CD8-positive, alpha-beta memory T cell (primary cell): ENCODE results near the gene SLC8B1. TPM values are rescaled to one million over a fixed set of nuclear protein-coding genes. Genes with fewer than 3 reads are reported as not detected.

ENCODE experiments used
- CTCF ChIA-PET: fragments of 350-600 bp; sonication (Branson Sonifier 250); formaldehyde crosslinking; loops from one replicate; lab custom pipeline; 2021; ENCODE audit warnings: antibody characterized with exemption; lab: Charles Lee
- POLR2A ChIA-PET: fragments of 350-600 bp; sonication (Branson Sonifier 250); formaldehyde crosslinking; loops from one replicate; lab custom pipeline; 2021; ENCODE audit warnings: antibody characterized with exemption; lab: Charles Lee
- DNase-seq, 5 donors: peaks; one replicate each; pipeline versions ENCODE4 v3.0.0 to v3.0.0-alpha.2; 2020 to 2022; ENCODE audit warnings: mixed read lengths in 1 of 5
- H3K27ac ChIP-seq: one replicate; pipeline ENCODE4 v1.7.0; 2013; ENCODE audit warnings: low read depth, mild to moderate bottlenecking, low read length, moderate library complexity
- H3K27me3 ChIP-seq: 2 replicates; pipeline ENCODE4 v1.7.0; 2013; ENCODE audit warnings: low read length, mild to moderate bottlenecking; ENCODE audit not compliant: insufficient read depth, poor library complexity, severe bottlenecking
- H3K36me3 ChIP-seq: 2 replicates; pipeline ENCODE4 v1.7.0; 2013; ENCODE audit warnings: mild to moderate bottlenecking, low read length, moderate library complexity; ENCODE audit not compliant: insufficient read depth
- H3K4me1 ChIP-seq: 2 replicates; pipeline ENCODE4 v1.7.0; 2013; ENCODE audit warnings: mild to moderate bottlenecking, low read length, moderate library complexity; ENCODE audit not compliant: insufficient read depth
- H3K4me3 ChIP-seq: 2 replicates; pipeline ENCODE4 v1.7.0; 2013; ENCODE audit warnings: mild to moderate bottlenecking, low read length
- H3K9me3 ChIP-seq: 2 replicates; pipeline ENCODE4 v1.7.0; 2013; ENCODE audit warnings: mild to moderate bottlenecking, low read length
- H3K27ac Mint-ChIP-seq, 8 donors: one replicate each; pipeline ENCODE4 v1.8.0; 2020 to 2021; ENCODE audit warnings: mixed read lengths in 8 of 8, mild to moderate bottlenecking in 6 of 8, inconsistent platforms in 3 of 8, moderate library complexity in 3 of 8
- H3K27me3 Mint-ChIP-seq, 2 donors: one replicate each; pipeline ENCODE4 v1.8.0; 2020 to 2021; ENCODE audit warnings: mixed read lengths in 2 of 2, mild to moderate bottlenecking in 1 of 2, moderate library complexity in 1 of 2
- H3K36me3 Mint-ChIP-seq, 3 donors: one replicate each; pipeline ENCODE4 v1.8.0; 2020 to 2021; ENCODE audit warnings: mixed read lengths in 3 of 3, inconsistent platforms in 1 of 3, mild to moderate bottlenecking in 1 of 3
- H3K4me1 Mint-ChIP-seq, 3 donors: one replicate each; pipeline ENCODE4 v1.8.0; 2020 to 2021; ENCODE audit warnings: mixed read lengths in 3 of 3, inconsistent platforms in 1 of 3, mild to moderate bottlenecking in 1 of 3
- H3K4me3 Mint-ChIP-seq, 7 donors: one replicate each; pipeline ENCODE4 v1.8.0; 2020 to 2021; ENCODE audit warnings: mixed read lengths in 7 of 7, mild to moderate bottlenecking in 6 of 7, moderate library complexity in 4 of 7, inconsistent platforms in 2 of 7
- H3K9me3 Mint-ChIP-seq, 5 donors: one replicate each; pipeline ENCODE4 v1.8.0; 2020 to 2022; ENCODE audit warnings: mixed read lengths in 5 of 5, mild to moderate bottlenecking in 3 of 5, moderate library complexity in 2 of 5, inconsistent platforms in 1 of 5
- polyA plus RNA-seq: library from polyadenylated mRNA; unstranded; fragments of 300-500 nt; fragmentation: Illumina TruSeq; gene quantifications from one replicate; pipeline ENCODE4 v1.2.3, GENCODE V29; 2021
- total RNA-seq, 2 experiments: library from RNA; stranded (reverse); gene quantifications; one replicate each; pipeline ENCODE4 v1.2.3, GENCODE V29; 2021

The SLC8B1 gene
- total and polyA plus RNA-seq, 3 experiments from 2014 or later, result 14.9 to 26.8 (median 16.8) TPM

DNA sequence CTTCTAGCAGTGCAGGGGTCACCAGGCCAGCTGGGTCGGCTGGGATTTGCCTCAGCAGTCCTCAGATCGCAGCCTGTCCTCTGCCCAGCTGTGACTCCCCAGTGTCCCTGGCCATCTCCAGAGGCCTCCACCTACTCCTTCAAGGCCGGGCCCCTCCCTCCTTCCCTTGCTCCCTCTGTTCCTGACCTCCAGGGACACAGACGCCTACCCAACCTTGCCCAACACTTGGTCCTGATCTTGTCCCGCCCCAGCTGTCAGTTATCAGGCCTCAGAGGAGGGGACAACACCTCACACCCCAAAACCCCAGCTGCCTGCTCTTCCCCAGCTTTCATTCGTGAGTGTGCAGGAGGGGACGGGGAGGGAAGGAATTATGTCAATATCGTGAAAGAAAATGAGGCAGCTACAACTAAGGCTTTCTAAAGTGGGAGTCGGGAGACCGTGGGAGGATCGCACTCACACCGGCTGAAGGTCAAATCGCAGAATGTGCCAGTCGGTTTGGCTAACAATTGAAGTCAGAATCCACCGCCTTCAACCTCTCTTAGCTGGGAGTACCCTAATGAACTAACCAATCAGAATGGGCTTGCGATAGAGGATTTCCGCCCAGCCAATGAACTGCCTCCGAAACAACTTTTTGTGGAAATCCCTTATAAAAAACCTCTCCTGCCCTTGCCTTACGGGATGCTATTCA is 14.1 kb upstream of the SLC8B1 start:
- H3K4me1 Mint-ChIP-seq, result no peaks in the 10 kb centered on the region
- no peaks in the 10 kb centered on the region for H3K9me3 ChIP-seq
- H3K36me3 ChIP-seq, result no peaks in the 10 kb centered on the region
- ChIA-PET POLR2A (no interaction called here), CTCF (no interaction called here)
- H3K27ac ChIP-seq, result no peak overlapping the region
- H3K4me3 Mint-ChIP-seq, result no peak overlapping the region
- peak overlapping the region in 1 of 8 donors; percentile 54 for H3K27ac Mint-ChIP-seq
- H3K4me3 ChIP-seq, result no peak overlapping the region
- H3K9me3 Mint-ChIP-seq, result no peaks in the 10 kb centered on the region
- H3K4me1 ChIP-seq, result no peaks in the 10 kb centered on the region
- H3K27me3 ChIP-seq, result no peaks in the 10 kb centered on the region
- H3K27me3 Mint-ChIP-seq, result peaks cover 6 to 15% of the 10 kb centered on the region in 2 donors
- no peaks in the 10 kb centered on the region for H3K36me3 Mint-ChIP-seq
- DNase-seq, result no peak

DNA sequence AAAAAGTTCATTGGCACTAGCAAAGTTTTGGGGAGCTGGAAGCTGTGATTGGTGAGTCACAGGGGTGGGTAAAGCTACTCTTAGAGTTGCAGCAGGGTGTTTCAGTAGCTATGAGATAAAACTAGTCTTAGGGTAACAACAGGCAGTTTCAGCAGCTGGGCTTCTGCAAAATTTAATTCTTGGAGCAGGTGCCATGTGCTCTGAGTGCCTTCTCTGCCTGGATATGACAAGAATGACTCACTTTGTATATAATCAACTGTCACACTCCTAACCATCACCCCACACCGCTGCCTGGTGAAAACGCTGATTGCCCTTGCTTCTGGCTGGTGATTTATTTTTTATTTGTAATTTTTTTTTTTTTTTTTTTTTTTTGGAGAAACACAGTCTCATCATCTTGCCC is 13.0 kb upstream of the SLC8B1 start:
- Histone ChIP-seq H3K27me3 (no peaks in the 10 kb centered on the region), H3K4me1 (no peaks in the 10 kb centered on the region), H3K4me3 (no peak overlapping the region), H3K36me3 (no peaks in the 10 kb centered on the region), H3K27ac (no peak overlapping the region), H3K9me3 (no peaks in the 10 kb centered on the region)
- H3K27me3 Mint-ChIP-seq, result peaks cover 6 to 11% of the 10 kb centered on the region in 2 donors
- no peak overlapping the region for H3K27ac Mint-ChIP-seq
- CTCF ChIA-PET, result no interaction called here
- no peaks in the 10 kb centered on the region for H3K9me3 Mint-ChIP-seq
- no peak for DNase-seq
- no peak overlapping the region for H3K4me3 Mint-ChIP-seq
- POLR2A ChIA-PET, result interaction anchor here (0.6 kb wide), 1 partner anchor 159 kb away, joined by 7 read pairs; no protein-coding TSS in a partner anchor
- H3K4me1 Mint-ChIP-seq, result no peaks in the 10 kb centered on the region
- no peaks in the 10 kb centered on the region for H3K36me3 Mint-ChIP-seq

DNA sequence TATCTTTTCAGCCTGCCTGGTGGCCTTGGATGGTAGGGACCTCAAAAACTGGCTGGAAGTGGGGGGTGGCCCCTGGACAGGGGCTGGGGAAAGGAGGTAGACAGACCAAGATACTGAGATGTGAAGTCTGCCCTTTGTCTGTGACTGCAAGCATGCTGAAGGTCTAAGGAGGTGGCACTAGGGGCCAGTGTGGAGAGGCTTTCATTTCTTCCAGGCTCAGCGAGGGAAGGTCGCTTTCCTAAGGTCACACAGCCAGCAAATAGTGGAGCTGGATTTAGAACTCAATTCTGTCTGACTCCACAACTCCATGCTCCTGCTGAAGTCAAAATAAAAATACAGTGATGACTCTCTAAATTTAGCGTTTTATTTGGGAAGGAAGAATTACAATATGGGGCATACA is 12.2 kb upstream of the SLC8B1 start:
- Mint-ChIP-seq H3K27me3 (peaks cover 6 to 7% of the 10 kb centered on the region in 2 donors), H3K4me3 (no peak overlapping the region), H3K4me1 (no peaks in the 10 kb centered on the region), H3K36me3 (no peaks in the 10 kb centered on the region), H3K9me3 (no peaks in the 10 kb centered on the region), H3K27ac (peak overlapping the region in 1 of 8 donors; percentile 90)
- no peaks in the 10 kb centered on the region for H3K36me3 ChIP-seq
- no peaks in the 10 kb centered on the region for H3K27me3 ChIP-seq
- ChIA-PET POLR2A (no interaction called here), CTCF (no interaction called here)
- no peak overlapping the region for H3K4me3 ChIP-seq
- no peaks in the 10 kb centered on the region for H3K4me1 ChIP-seq
- no peak for DNase-seq
- H3K9me3 ChIP-seq, result no peaks in the 10 kb centered on the region
- no peak overlapping the region for H3K27ac ChIP-seq

DNA sequence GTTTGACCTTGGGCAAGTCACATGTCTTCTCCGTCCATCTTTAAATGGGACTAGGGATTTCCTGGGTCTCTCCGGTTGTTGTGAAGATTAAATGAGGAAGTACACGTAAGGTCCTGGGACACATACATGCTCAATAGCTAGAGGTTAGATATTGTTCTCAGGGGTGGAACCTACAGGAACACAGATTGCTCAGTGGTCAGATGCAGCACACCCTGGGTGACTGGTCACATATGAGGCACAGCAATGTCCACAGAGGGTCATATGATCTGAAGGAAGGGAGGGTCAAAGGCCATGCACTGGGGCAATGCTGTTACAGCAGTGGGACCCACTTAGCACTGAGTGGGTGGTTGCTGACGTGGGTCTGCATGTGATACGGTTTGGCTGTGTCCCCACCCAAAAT is 11.4 kb upstream of the SLC8B1 start:
- no peaks in the 10 kb centered on the region for H3K36me3 ChIP-seq
- CTCF ChIA-PET, result no interaction called here
- H3K4me3 ChIP-seq, result no peak overlapping the region
- no peak for DNase-seq
- Mint-ChIP-seq H3K27me3 (peaks cover 6 to 7% of the 10 kb centered on the region in 2 donors), H3K9me3 (no peaks in the 10 kb centered on the region), H3K36me3 (no peaks in the 10 kb centered on the region), H3K4me3 (no peak overlapping the region), H3K27ac (no peak overlapping the region), H3K4me1 (no peaks in the 10 kb centered on the region)
- H3K27ac ChIP-seq, result no peak overlapping the region
- POLR2A ChIA-PET, result no interaction called here
- no peaks in the 10 kb centered on the region for H3K27me3 ChIP-seq
- H3K9me3 ChIP-seq, result no peaks in the 10 kb centered on the region
- no peaks in the 10 kb centered on the region for H3K4me1 ChIP-seq

DNA sequence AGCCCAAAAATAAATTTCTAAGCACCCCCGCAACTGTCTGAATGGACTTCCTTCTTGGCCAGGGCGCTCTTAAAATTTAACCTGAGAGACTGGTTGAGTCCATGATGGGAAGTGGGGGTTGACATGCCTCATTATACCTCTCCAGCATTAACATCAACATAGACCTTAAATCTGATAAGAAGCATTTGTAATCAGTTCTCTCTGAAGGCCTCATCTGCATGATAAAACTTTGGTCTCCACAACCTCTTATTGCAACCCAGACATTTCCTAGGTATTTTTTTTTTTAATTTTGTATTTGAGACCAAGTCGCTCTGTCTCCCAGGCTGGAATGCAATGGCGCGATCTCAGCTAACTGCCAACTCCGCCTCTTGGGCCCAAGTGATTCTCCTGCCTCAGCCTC is 10.4 kb upstream of the SLC8B1 start:
- Mint-ChIP-seq H3K36me3 (no peaks in the 10 kb centered on the region), H3K9me3 (no peaks in the 10 kb centered on the region)
- CTCF ChIA-PET, result no interaction called here

DNA sequence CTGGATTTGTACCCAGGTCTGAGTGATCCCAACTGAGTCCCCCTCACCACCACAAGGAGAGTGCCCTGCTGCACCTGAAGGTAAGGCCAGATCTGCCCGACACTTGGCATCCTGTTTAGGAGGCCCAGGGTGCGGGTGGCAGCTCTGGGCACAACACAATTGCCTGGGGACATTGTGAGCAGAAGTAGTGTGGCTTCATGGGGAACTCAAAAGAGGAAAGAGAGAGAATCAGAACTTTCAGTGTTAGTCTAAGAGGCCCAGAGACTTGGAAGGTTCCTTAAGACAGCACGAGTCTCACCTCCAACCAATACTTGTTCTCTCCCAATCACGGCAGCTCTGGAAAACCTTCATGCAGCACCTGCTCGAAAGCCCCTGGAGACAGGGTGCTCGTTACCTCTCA is 6.6 kb upstream of the SLC8B1 start:
- Histone ChIP-seq H3K27ac (no peak overlapping the region), H3K9me3 (no peaks in the 10 kb centered on the region), H3K27me3 (no peaks in the 10 kb centered on the region), H3K36me3 (no peaks in the 10 kb centered on the region), H3K4me1 (no peaks in the 10 kb centered on the region), H3K4me3 (no peak overlapping the region)
- ChIA-PET CTCF (no interaction called here), POLR2A (no interaction called here)
- H3K9me3 Mint-ChIP-seq, result no peaks in the 10 kb centered on the region
- peaks cover 0 to 6% of the 10 kb centered on the region in 2 donors for H3K27me3 Mint-ChIP-seq
- H3K4me1 Mint-ChIP-seq, result no peaks in the 10 kb centered on the region
- H3K4me3 Mint-ChIP-seq, result no peak overlapping the region
- no peak for DNase-seq
- no peaks in the 10 kb centered on the region for H3K36me3 Mint-ChIP-seq
- H3K27ac Mint-ChIP-seq, result no peak overlapping the region

More for the DNA sequence above, 10.4 kb upstream of the SLC8B1 start:
- POLR2A ChIA-PET, result no interaction called here
- no peaks in the 10 kb centered on the region for H3K27me3 ChIP-seq
- no peak for DNase-seq
- no peaks in the 10 kb centered on the region for H3K4me1 ChIP-seq
- Mint-ChIP-seq H3K27me3 (peaks cover 6 to 7% of the 10 kb centered on the region in 2 donors), H3K4me1 (no peaks in the 10 kb centered on the region), H3K4me3 (no peak overlapping the region), H3K27ac (no peak overlapping the region)
- H3K4me3 ChIP-seq, result no peak overlapping the region
- H3K27ac ChIP-seq, result no peak overlapping the region
- H3K9me3 ChIP-seq, result no peaks in the 10 kb centered on the region
- no peaks in the 10 kb centered on the region for H3K36me3 ChIP-seq

DNA sequence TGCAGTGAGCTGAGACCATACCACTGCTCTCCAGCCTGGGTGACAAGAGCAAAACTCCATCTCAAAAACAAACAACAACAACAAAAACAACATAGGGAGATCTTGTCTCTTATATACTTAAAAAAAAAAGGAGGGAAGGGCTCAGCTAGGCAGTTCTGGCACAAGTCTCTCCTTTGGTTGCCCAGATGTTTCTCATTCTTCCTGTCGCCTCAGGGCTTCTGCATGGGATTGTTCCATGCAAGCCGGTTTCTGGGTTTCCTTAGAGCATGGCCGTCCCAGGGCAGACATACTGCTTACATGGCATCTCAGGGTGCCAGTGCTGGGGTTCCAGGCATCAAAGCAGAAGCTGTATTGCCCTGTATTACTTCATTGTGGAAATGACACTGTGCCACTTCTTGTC is 5.2 kb upstream of the SLC8B1 start:
- H3K27ac Mint-ChIP-seq, result no peak overlapping the region
- no peaks in the 10 kb centered on the region for H3K9me3 Mint-ChIP-seq

DNA sequence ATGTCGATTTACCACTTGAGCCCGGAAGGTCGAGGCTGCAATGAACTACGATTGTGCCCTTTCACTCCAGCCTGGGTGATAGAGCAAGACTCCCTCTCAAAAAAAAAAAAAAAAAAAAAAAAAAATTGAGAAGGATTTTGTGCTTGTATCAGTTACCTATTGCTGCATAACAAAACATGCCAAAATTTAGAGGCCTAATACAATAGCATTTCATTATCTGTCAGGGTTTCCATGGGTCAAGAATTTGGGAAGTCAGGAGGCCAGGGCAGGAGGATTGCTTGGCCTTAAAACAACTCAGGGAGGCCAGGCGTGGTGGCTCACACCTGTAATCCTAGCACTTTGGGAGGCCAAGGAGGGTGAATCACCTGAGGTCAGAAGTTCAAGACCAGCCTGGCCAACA is 4.6 kb upstream of the SLC8B1 start:
- H3K27me3 Mint-ChIP-seq, result peaks cover 0 to 6% of the 10 kb centered on the region in 2 donors
- DNase-seq, result no peak
- H3K27ac Mint-ChIP-seq, result no peak overlapping the region
- H3K4me3 Mint-ChIP-seq, result no peak overlapping the region
- CTCF ChIA-PET, result no interaction called here
- Histone ChIP-seq H3K36me3 (no peaks in the 10 kb centered on the region), H3K4me3 (no peak overlapping the region), H3K27ac (no peak overlapping the region), H3K9me3 (no peaks in the 10 kb centered on the region), H3K4me1 (peaks cover 5% of the 10 kb centered on the region), H3K27me3 (no peaks in the 10 kb centered on the region)
- POLR2A ChIA-PET, result no interaction called here
- H3K36me3 Mint-ChIP-seq, result peaks cover 0 to 2% (median 0%) of the 10 kb centered on the region in 3 donors
- peaks cover 3 to 14% (median 6%) of the 10 kb centered on the region in 3 donors for H3K4me1 Mint-ChIP-seq
- H3K9me3 Mint-ChIP-seq, result no peaks in the 10 kb centered on the region

More for the DNA sequence above, 5.2 kb upstream of the SLC8B1 start:
- H3K27me3 Mint-ChIP-seq, result peaks cover 0 to 6% of the 10 kb centered on the region in 2 donors
- Histone ChIP-seq H3K36me3 (no peaks in the 10 kb centered on the region), H3K27ac (no peak overlapping the region), H3K4me3 (no peak overlapping the region), H3K9me3 (no peaks in the 10 kb centered on the region), H3K27me3 (no peaks in the 10 kb centered on the region), H3K4me1 (peaks cover 5% of the 10 kb centered on the region)
- H3K4me3 Mint-ChIP-seq, result no peak overlapping the region
- no peak for DNase-seq
- H3K4me1 Mint-ChIP-seq, result peaks cover 2 to 12% (median 4%) of the 10 kb centered on the region in 3 donors
- CTCF ChIA-PET, result interaction anchor here (1.0 kb wide), 1 partner anchor 18 kb away, joined by 4 read pairs; the partner anchor contains the start of gene PLBD2
- H3K36me3 Mint-ChIP-seq, result no peaks in the 10 kb centered on the region
- POLR2A ChIA-PET, result no interaction called here
